ENCODE measurements around the gene ABCC2. TPM values are rescaled to one million over a fixed set of nuclear protein-coding genes. Genes with fewer than 3 reads are reported as not detected.
A peak's percentile ranks its signal among the peaks of the same experiment; 100 is the strongest.

The ABCC2 gene
- total and polyA plus RNA-seq, 9 of the 15 experiments (the other 6 are each of a cell fraction or from before 2014, with no cell fraction given), result 0.03 to 0.18 (median 0.10) TPM; not detected in 1

GRCh38 chr10:99775850-99776249, 6.6 kb upstream of the ABCC2 start (continued):
- TF ChIP-seq DPF2 (IDR thresholded peaks at IDR 0.05), result peak; percentile 83
- no peak for TF ChIP-seq CC2D1A (IDR thresholded peaks at IDR 0.05)
- no peak for TF ChIP-seq SMARCA5 (IDR thresholded peaks at IDR 0.05)
- TF ChIP-seq ZNF717 (CRISPR knock-in tag; IDR thresholded peaks at IDR 0.05), result no peak
- TF ChIP-seq HEY1 (CRISPR knock-in tag; IDR thresholded peaks at IDR 0.05; ENCODE audit: borderline replicate concordance), result no peak
- no peak for TF ChIP-seq CSDE1 (IDR thresholded peaks at IDR 0.05)
- no peak for TF ChIP-seq ZNF197 (CRISPR knock-in tag; IDR thresholded peaks at IDR 0.05; ENCODE audit: low read depth)
- TF ChIP-seq SREBF2 (CRISPR knock-in tag; IDR thresholded peaks at IDR 0.05), result no peak
- TF ChIP-seq ARHGAP35 (IDR thresholded peaks at IDR 0.05; ENCODE audit: partially characterized antibody), result no peak
- TF ChIP-seq CREB3L1 (IDR thresholded peaks at IDR 0.05; ENCODE audit: borderline replicate concordance, low read depth), result no peak
- TF ChIP-seq ZNF165 (CRISPR knock-in tag; IDR thresholded peaks at IDR 0.05; ENCODE audit: borderline replicate concordance), result no peak
- no peak for TF ChIP-seq SREBF1 (IDR thresholded peaks at IDR 0.05; ENCODE audit: borderline replicate concordance, low read depth, low read length)
- no peak for TF ChIP-seq CCAR2 (IDR thresholded peaks at IDR 0.05; ENCODE audit: low read depth, low read length)
- no peak for TF ChIP-seq TSC22D4 (tag; IDR thresholded peaks at IDR 0.05)
- no peak for TF ChIP-seq ZNF655 (CRISPR knock-in tag; IDR thresholded peaks at IDR 0.05)
- no peak for TF ChIP-seq HOMEZ (CRISPR knock-in tag; IDR thresholded peaks at IDR 0.05)
- TF ChIP-seq ASH1L (IDR thresholded peaks at IDR 0.05; ENCODE audit: borderline replicate concordance, low read depth, partially characterized antibody), result no peak
- TF ChIP-seq GATAD2B (IDR thresholded peaks at IDR 0.05; ENCODE audit: borderline replicate concordance), result peak; percentile 21; the same call in 1 of the 2 replicates
- no peak for TF ChIP-seq MEF2A (IDR thresholded peaks at IDR 0.05; ENCODE audit: control insufficient read depth, low read depth, low read length)
- no peak for TF ChIP-seq MECOM (CRISPR knock-in tag; IDR thresholded peaks at IDR 0.05)
- TF ChIP-seq EP400 (IDR thresholded peaks at IDR 0.05), result no peak
- no peak for TF ChIP-seq BRF1 (IDR thresholded peaks at IDR 0.05; ENCODE audit: borderline replicate concordance, extremely low read depth, insufficient read length)
- 0 out of 2 replicates have a peak, but pooled peaks have one; percentile 23 for TF ChIP-seq ATF7 (IDR thresholded peaks at IDR 0.05)
- no peak for TF ChIP-seq ERF (CRISPR knock-in tag; IDR thresholded peaks at IDR 0.05)
- TF ChIP-seq NR3C1 (CRISPR knock-in tag; IDR thresholded peaks at IDR 0.05), result no peak
- TF ChIP-seq MNT (conservative IDR thresholded peaks at IDR 0.05), result no peak
- no peak for TF ChIP-seq MTA3 (IDR thresholded peaks at IDR 0.05; ENCODE audit: borderline replicate concordance)
